ENCODE results near the gene GGN. TPM values are rescaled to one million over a fixed set of nuclear protein-coding genes. Genes with fewer than 3 reads are reported as not detected.
A peak's percentile ranks its signal among the peaks of the same experiment; 100 is the strongest.
"Not testable (repeated sequence)": the region's sequence is repeated elsewhere in the genome, so short reads cannot be mapped to it uniquely, and the experiment has no call there.

GGN gene
- total RNA-seq, 1 donor from 2014 or later, result not detected

DNA sequence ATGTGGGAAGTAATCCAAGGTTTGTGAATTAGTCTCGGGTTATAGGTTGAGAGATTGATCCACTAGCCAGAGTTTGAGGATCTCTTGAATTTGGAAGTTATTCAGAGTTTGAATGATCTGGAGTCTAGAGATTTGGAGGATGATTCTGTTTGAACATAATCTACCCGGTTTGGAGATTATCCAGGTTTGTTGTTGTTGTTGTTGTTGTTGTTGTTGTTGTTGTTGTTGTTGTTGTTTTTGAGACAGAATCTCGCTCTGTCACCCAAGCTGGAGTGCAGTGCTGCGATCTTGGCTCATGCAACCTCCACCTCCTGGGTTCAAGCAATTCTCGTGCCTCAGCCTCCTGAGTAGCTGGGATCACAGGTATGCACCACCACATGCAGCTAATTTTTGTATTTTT is 24.1 kb upstream of the GGN start:
- not testable (repeated sequence) for ATAC-seq

- ATAC-seq, result peak; percentile 5
Observed at GRCh38 chr19:38411041-38411712, 23.3 kb upstream of the GGN start.

DNA sequence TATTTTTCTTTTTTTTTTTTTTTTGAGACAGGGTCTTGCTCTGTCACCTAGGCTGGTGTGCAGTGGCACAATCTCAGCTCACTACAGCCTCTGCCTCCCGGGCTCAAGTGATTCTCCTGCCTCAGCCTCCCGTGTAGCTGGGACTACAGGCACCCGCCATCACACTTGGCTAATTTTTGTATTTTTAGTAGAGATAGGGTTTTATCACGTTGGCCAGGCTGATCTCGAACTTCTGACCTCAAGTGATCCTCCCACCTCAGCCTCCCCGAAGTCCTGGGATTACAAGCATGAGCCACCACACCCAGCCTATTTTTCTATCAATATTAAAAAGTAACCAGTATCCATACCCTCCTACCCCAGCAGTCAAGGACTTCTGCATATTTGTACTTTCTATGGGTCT is 22.6 kb upstream of the GGN start:
- not testable (repeated sequence) for ATAC-seq

- ATAC-seq, result peak; percentile 19
Observed at GRCh38 chr19:38409631-38410133, 21.8 kb upstream of the GGN start.

DNA sequence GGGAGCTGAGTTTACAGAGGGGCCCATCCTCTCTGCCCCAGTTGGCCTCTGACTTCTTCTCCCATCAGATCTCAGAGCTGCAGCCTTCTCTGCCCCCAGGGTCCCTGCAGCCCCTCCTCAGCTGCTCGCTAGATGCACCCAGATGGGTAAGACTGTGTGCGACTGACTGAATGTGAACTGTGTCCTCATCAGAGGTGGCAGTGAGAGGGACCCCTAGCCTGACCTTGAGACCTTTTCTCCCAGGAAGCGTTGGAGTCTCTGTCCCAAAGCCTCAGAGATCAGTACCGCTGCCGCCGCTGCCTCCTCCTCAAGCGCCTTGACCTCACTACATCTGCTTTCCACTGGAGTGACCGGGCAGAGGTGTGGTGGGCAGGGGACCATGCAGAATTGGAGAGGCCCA is 17.4 kb upstream of the GGN start:
- ATAC-seq, result no peak

DNA sequence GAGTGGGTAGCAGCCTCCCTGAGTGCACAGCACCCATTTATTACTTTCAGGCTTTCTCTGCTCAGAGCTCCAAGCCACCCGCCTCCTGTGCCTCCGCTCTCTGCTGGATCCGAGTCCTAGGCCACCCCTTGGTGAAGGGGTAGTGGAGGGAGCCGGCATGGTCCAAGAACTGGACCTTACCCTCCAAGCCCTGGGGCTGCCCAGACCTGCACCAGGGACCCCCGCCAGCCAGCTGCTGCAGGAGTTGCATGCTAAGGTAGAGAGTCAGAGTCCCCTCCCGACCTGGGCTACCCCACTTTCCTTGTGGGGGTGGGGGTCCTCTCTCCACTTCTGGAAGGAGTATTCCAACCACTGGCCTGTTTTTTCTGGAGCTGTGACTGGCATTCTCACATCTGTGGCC is 17.0 kb upstream of the GGN start:
- ATAC-seq, result no peak

GRCh38 chr19:38402967-38403674 is 15.3 kb upstream of the GGN start, which contains the start of gene FAM98C:
TSS of gene FAM98C (plus strand) at chr19:38403093. CDS start at chr19:38403154, 61 bp downstream.
- peak; percentile 98 for ATAC-seq

GRCh38 chr19:38402623-38402966 is 14.8 kb upstream of the GGN start:
- no peak for ATAC-seq

- no peak for ATAC-seq
Observed at GRCh38 chr19:38401148-38401547, 13.3 kb upstream of the GGN start.

DNA sequence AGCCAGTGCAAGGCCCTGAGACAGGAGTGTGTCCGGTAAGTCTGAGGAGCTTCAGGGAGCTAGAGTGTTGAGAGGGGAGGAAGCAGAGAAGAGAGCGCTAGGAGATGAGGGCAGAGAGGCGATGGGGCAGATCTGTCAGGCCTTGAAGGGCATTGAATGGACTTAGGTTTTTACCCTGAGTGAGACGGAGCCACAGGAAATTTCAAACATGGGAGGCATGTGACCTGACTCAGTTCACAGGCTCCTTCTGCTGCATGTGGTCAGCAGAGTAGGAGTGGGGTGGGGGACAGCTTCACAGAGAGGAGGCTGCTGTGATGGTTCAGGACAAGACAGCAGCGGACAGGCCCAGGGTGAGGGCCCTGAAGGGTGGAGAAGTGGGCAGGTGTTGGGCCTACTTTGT is 12.5 kb upstream of the GGN start:
- ATAC-seq, result no peak

- no peak for ATAC-seq
Observed at GRCh38 chr19:38399537-38399936, 11.7 kb upstream of the GGN start.

- ATAC-seq, result no peak
Observed at GRCh38 chr19:38399081-38399480, 11.2 kb upstream of the GGN start.

- ATAC-seq, result peak; percentile 27
Observed at GRCh38 chr19:38395381-38396114, 7.7 kb upstream of the GGN start.

DNA sequence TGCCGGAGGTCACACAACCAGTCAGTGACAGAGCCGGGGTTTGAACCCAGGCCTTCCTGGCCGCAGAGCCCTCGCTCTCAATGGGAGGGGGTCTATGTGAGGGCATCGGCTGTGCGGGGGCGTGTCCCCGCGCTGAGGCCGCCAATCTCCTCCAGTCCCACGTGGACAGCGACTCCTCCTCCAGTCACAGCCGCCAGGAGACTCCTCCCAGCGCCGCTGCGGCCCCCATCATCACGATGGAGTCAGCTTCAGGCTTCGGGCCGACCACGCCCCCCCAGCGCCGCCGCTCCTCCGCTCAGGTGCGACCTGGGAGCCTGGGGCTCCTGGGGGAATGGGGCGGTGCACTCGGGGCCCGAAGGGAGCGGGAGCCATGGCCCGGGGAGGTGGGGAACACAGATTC is 6.7 kb upstream of the GGN start:
- ATAC-seq, result peak; percentile 34

- no peak for ATAC-seq
Observed at GRCh38 chr19:38392707-38393308, 5.0 kb upstream of the GGN start.

DNA sequence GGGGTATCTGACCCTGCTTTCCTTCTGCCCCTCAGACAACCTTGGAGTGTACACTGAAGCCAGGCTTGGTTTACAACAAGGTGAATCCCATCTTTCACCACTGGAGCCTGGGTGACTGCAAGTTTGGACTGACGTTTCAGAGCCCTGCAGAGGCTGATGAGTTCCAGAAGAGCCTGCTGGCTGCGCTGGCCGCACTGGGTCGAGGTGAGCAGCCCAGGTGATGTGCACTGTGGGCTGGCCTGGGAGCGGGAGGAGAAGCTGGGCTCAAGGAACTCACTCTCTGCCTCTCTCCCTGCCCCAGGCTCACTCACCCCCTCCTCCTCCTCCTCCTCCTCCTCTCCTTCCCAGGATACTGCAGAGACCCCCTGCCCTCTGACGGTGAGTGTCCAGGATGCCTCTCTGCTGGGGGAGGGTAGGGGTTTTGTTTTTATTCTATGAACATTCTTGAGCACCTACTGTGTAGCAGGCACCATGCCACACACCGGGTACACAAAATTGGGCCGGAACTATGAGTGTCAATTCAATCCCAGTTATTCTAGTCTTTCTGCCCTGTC is 4.2 kb upstream of the GGN start:
- ATAC-seq, result no peak

DNA sequence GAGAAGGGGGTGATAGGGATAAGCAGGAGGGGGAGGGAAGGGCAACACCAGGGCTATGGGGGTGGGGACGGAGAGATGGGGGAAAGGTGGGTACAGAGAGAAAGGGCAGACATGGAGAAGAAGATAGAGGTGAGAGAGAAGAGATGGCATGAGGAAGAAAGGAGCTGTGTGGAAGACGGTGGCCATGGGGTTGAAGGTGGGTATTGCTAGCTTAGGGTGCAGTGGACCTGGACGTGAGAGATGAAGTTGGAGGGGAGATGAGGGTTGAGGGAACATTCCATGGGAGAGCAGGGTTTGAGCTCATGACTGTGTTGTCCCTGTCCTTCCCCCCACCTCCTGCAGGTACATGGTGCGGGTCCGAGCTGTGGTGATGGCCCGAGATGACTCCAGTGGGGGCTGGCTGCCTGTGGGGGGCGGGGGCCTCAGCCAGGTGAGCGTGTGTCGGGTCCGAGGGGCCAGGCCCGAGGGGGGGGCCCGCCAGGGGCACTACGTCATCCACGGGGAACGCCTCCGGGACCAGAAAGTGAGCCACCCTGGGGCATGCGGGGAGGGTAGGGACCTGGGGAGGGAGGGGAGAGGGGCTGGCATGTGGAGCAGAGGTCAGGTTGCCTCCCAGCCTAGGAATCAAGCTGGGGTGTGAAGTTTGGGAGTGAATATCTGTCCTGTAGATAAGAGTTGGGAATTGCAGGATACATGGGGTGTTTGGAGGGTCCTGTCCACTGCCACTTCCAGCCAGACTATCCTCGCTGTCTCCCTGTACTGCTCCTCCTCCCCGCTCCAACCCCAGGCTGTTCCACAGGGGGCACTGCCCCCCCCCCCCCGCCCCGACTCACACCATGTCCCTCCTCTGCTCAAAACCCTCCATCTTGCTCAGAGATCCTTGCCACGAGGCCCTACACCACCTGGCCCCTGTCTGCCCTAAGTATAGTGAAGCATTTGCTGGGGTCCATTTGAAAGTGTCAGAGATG is 2.4 kb upstream of the GGN start:
- ATAC-seq, result no peak

DNA sequence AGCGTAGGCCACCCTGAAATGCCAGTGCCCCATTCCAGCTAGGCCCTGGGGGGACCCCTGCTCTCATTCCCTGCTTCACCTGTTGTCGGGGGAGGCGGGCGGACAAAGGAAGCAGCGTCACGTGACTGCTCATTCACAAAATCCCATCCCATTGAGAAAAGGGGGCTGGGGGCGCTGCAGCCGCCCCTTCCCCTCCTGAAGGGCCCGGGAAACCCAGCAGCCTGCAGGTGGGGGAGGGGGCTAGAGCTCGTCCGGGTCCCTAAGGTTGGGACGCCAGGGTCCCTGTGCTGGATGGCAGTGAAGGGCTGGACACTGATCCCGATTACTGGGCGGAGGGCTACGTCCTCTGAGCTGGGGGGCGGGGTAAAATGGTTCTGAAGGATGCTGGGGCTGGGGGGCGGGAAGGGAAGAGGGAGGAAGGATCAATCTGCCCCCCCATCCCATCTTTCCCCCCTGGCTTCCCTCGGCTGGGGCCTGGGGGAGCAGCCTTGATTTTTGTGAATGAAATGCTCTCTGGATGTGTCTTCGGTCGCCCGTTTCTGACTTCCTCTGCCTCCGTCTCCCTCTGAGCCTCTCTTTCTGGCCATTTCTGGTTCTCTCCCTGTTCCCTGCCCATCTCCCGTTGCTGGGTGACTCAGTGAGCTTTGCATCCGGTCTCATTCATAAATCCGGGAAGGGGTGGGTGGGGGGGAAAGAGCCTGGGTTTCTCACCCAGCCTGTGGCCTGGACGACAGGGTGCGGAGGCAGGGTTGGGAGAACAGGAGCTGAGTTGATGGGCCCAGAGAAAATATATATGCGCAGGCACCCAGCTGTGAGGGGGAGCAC is 1.5 kb upstream of the GGN start:
- ATAC-seq, result no peak

DNA sequence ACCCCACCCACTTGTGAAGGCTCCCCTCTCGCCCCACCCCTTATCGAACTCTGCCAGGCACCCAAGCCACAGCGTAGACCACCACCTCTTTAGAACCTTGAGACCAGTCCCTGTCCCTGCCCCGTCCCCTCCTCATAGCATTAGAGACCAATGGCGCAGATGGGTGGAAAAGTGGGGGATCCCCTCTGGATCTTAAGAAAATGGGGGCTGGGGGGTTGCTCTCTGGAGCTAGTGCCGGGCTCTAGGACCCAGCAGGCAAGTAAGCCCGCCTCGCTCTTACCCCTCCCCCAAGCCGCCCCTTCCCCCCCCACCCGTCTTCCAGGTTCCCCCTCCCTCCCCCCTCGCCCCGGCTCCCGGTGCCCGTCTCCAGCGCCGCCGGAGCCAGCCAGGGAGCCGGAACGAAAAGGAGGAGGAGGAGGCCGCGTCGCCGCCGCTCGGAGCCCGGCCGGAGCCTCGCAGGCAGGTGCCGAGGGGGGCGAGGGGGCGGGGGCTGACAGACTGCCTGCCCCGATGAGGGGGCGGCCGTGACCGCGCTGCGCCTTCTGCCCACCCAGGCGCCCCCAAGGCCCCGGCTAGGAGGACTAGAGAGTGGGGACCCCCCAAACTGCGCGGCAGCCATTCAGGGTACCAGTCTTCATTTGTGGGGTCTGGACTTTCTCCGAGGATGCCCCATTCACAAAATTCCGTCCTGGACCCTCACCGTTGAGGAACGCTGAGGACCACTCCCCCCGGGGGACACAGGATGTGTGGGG is 691 bp upstream of the GGN start, which contains the start of gene SPRED3:
SPRED3 (plus strand) TSS at position 349 of the 752 bp plus-strand sequence. CDS start 1,606 bp downstream, outside the sequence.
- peak; percentile 1 for ATAC-seq
